Neural cell (in vitro differentiated cells): ENCODE data around the gene PDE7B. TPM values are rescaled to one million over a fixed set of nuclear protein-coding genes. Genes with fewer than 3 reads are reported as not detected.

Source experiments
- H2AFZ ChIP-seq: fragments of 200-600, 300-800 bp; sonication (generic), shearing (Covaris generic); 2 replicates; pipeline ENCODE4 v1.6.0; 2014; ENCODE audit warnings: low read depth, mild to moderate bottlenecking, antibody characterized with exemption, low read length, moderate library complexity
- H3F3A ChIP-seq: fragments of 200-600 bp; shearing (Covaris generic); 2 replicates; pipeline ENCODE4 v1.6.1; 2016; ENCODE audit warnings: mild to moderate bottlenecking, moderate library complexity, mixed read lengths, antibody characterized with exemption, low read length; ENCODE audit not compliant: insufficient read depth, poor library complexity, severe bottlenecking
- H3K27ac ChIP-seq: fragments of 200-600, 300-800 bp; sonication (generic), shearing (Covaris generic); 2 replicates; pipeline ENCODE4 v1.5.1; 2014; ENCODE audit warnings: mild to moderate bottlenecking, low read length, moderate library complexity
- H3K27me3 ChIP-seq: fragments of 300-800, 200-600 bp; sonication (generic), shearing (Covaris generic); 2 replicates; pipeline ENCODE4 v1.6.0; 2014; ENCODE audit warnings: mild to moderate bottlenecking, low read depth, low read length, moderate library complexity; ENCODE audit not compliant: insufficient read depth
- H3K36me3 ChIP-seq: fragments of 300-800, 200-600 bp; sonication (generic), shearing (Covaris generic); 2 replicates; pipeline ENCODE4 v1.5.1; 2014; ENCODE audit warnings: mild to moderate bottlenecking, antibody characterized with exemption, low read length, moderate library complexity; ENCODE audit not compliant: insufficient read depth
- H3K4me2 ChIP-seq: fragments of 300-800, 200-600 bp; sonication (generic), shearing (Covaris generic); 2 replicates; pipeline ENCODE4 v1.6.0; 2014; ENCODE audit warnings: mild to moderate bottlenecking, low read length
- H3K4me3 ChIP-seq: fragments of 300-800, 200-600 bp; sonication (generic), shearing (Covaris generic); 2 replicates; pipeline ENCODE4 v1.5.1; 2014; ENCODE audit warnings: mild to moderate bottlenecking, low read length, moderate library complexity
- H3K79me2 ChIP-seq: fragments of 200-600 bp; shearing (Covaris generic); replicated peaks from 2 replicates; pipeline ENCODE4 v1.6.0; 2014; ENCODE audit warnings: mild to moderate bottlenecking, low read length, moderate library complexity; ENCODE audit not compliant: insufficient read depth
- H3K9ac ChIP-seq: fragments of 300-800, 200-600 bp; sonication (generic), shearing (Covaris generic); 2 replicates; pipeline ENCODE4 v1.6.1; 2016; ENCODE audit warnings: mild to moderate bottlenecking, low read length, mixed read lengths
- H3K9me2 ChIP-seq: fragments of 200-600 bp; shearing (Covaris generic); 2 replicates; pipeline ENCODE4 v1.6.1; 2016; ENCODE audit warnings: mild to moderate bottlenecking, low read length, mixed read lengths; ENCODE audit not compliant: insufficient read depth
- H3K9me3 ChIP-seq: fragments of 200-600, 300-800 bp; sonication (generic), shearing (Covaris generic); 2 replicates; pipeline ENCODE4 v1.6.1; 2016; ENCODE audit warnings: mild to moderate bottlenecking, mixed run types, low read length, moderate library complexity, mixed read lengths
- H4K20me1 ChIP-seq: fragments of 200-600 bp; shearing (Covaris generic); 2 replicates; pipeline ENCODE4 v1.6.1; 2016; ENCODE audit warnings: mild to moderate bottlenecking, mixed run types; ENCODE audit not compliant: insufficient read depth
- CTCF ChIP-seq: fragments of 450-650 bp; IDR thresholded peaks from 2 replicates; pipeline ENCODE4 v1.5.1; 2014; ENCODE audit warnings: antibody characterized with exemption, mild to moderate bottlenecking, moderate library complexity; ENCODE audit not compliant: poor library complexity, severe bottlenecking
- EP300 ChIP-seq: fragments of 450-650 bp; conservative IDR thresholded peaks from 2 replicates; pipeline ENCODE4 v1.6.1; 2014; ENCODE audit warnings: antibody characterized with exemption, mild to moderate bottlenecking, moderate library complexity; ENCODE audit not compliant: poor library complexity, severe bottlenecking
- EZH2 ChIP-seq: fragments of 200-600, 300-800 bp; shearing (Covaris generic), sonication (generic); IDR thresholded peaks from 2 replicates; pipeline ENCODE4 v1.6.1; 2014; ENCODE audit warnings: antibody characterized with exemption, low read length, borderline replicate concordance, mild to moderate bottlenecking; ENCODE audit not compliant: insufficient read depth, poor library complexity, severe bottlenecking
- MXI1 ChIP-seq: fragments of 450-650 bp; conservative IDR thresholded peaks from 2 replicates; pipeline ENCODE4 v1.6.1; 2014; ENCODE audit warnings: antibody characterized with exemption, mild to moderate bottlenecking; ENCODE audit not compliant: poor library complexity, severe bottlenecking
- POLR2AphosphoS5 ChIP-seq: IDR thresholded peaks from 2 replicates; pipeline ENCODE4 v1.6.1; 2012
- RAD21 ChIP-seq: fragments of 450-650 bp; conservative IDR thresholded peaks from 2 replicates; pipeline ENCODE4 v1.6.1; 2014; ENCODE audit warnings: antibody characterized with exemption, mild to moderate bottlenecking, moderate library complexity
- SMC3 ChIP-seq: fragments of 450-650 bp; conservative IDR thresholded peaks from 2 replicates; pipeline ENCODE4 v1.6.1; 2014; ENCODE audit warnings: antibody characterized with exemption, mild to moderate bottlenecking, moderate library complexity; ENCODE audit not compliant: poor library complexity
- TAF1 ChIP-seq: IDR thresholded peaks from 2 replicates; pipeline ENCODE4 v1.6.1; 2012; ENCODE audit warnings: low read depth
- polyA plus RNA-seq: library from polyadenylated mRNA; depleted of rRNA; stranded (reverse); fragments of >200 nt; gene quantifications from 2 replicates; pipeline ENCODE4 v1.2.3, GENCODE V29; 2014
- TF ChIP-seq, protein P1 (sequence below): IDR thresholded peaks from 2 replicates; pipeline ENCODE4 v1.6.1; 2012; ENCODE audit warnings: borderline replicate concordance

The PDE7B gene
- polyA plus RNA-seq, 1 donor from 2014 or later = 5.9 TPM

DNA sequence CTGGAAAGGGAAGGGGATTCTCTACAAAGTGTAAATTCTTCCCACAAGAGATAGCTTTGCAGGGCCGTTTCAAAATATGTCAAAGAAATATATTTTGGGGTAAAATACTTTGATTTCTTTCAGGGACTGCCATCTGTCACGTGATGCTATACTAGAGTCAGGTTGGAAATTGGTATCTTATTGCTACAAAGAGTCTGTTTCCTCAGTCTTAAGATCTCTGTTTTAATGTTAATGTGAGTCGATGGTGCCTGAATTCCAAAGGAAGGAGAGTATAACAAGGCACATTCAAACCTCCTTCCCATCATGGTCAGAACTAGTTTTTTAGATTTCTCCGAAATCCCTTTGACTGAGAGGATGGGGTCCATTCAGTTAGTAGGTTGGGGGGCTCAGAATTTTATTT, 36.3 kb upstream of the PDE7B start:
- TF ChIP-seq SMC3 (no peak), EZH2 (no peak), TAF1 (no peak), EP300 (no peak), MXI1 (no peak), POLR2AphosphoS5 (no peak), CTCF (no peak), RAD21 (no peak)
- TF ChIP-seq, protein P1, sequence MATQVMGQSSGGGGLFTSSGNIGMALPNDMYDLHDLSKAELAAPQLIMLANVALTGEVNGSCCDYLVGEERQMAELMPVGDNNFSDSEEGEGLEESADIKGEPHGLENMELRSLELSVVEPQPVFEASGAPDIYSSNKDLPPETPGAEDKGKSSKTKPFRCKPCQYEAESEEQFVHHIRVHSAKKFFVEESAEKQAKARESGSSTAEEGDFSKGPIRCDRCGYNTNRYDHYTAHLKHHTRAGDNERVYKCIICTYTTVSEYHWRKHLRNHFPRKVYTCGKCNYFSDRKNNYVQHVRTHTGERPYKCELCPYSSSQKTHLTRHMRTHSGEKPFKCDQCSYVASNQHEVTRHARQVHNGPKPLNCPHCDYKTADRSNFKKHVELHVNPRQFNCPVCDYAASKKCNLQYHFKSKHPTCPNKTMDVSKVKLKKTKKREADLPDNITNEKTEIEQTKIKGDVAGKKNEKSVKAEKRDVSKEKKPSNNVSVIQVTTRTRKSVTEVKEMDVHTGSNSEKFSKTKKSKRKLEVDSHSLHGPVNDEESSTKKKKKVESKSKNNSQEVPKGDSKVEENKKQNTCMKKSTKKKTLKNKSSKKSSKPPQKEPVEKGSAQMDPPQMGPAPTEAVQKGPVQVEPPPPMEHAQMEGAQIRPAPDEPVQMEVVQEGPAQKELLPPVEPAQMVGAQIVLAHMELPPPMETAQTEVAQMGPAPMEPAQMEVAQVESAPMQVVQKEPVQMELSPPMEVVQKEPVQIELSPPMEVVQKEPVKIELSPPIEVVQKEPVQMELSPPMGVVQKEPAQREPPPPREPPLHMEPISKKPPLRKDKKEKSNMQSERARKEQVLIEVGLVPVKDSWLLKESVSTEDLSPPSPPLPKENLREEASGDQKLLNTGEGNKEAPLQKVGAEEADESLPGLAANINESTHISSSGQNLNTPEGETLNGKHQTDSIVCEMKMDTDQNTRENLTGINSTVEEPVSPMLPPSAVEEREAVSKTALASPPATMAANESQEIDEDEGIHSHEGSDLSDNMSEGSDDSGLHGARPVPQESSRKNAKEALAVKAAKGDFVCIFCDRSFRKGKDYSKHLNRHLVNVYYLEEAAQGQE = no peak
- Histone ChIP-seq H3K27me3 (no peaks in the 10 kb centered on the region), H3K36me3 (no peaks in the 10 kb centered on the region), H2AFZ (no peak overlapping the region), H3K9ac (no peak overlapping the region), H3K4me2 (no peak overlapping the region), H3K9me2 (no peaks in the 10 kb centered on the region), H3K9me3 (no peaks in the 10 kb centered on the region), H4K20me1 (no peaks in the 10 kb centered on the region), H3K79me2 (no peaks in the 10 kb centered on the region), H3F3A (no peaks in the 10 kb centered on the region), H3K27ac (no peak overlapping the region), H3K4me3 (no peak overlapping the region)

- H3K27me3 ChIP-seq = no peaks in the 10 kb centered on the region
- no peak overlapping the region for H2AFZ ChIP-seq
- TF ChIP-seq, protein P1 = peak; percentile 87
- TF ChIP-seq EP300 = peak; percentile 63
- no peak for TF ChIP-seq RAD21
- no peaks in the 10 kb centered on the region for H3K9me2 ChIP-seq
- no peaks in the 10 kb centered on the region for H3K9me3 ChIP-seq
- H3K4me2 ChIP-seq = no peak overlapping the region
- no peaks in the 10 kb centered on the region for H4K20me1 ChIP-seq
- H3F3A ChIP-seq = no peaks in the 10 kb centered on the region
- no peak overlapping the region for H3K4me3 ChIP-seq
- no peaks in the 10 kb centered on the region for H3K36me3 ChIP-seq
- peak overlapping the region; percentile 74 for H3K27ac ChIP-seq
- H3K79me2 ChIP-seq = no peaks in the 10 kb centered on the region
- no peak overlapping the region for H3K9ac ChIP-seq
Observed at GRCh38 chr6:135817035-135817434, 34.5 kb upstream of the PDE7B start.
